H1 (cell line): ENCODE measurements around the gene GTPBP10. TPM values are rescaled to one million over a fixed set of nuclear protein-coding genes. Genes with fewer than 3 reads are reported as not detected.

Experiments
- CTCF ChIA-PET: fragments of 300-600 bp; sonication (Branson Sonifier 250); formaldehyde crosslinking; loops from one replicate; lab custom pipeline; 2021; ENCODE audit not compliant: partially characterized antibody; lab: Charles Lee
- POLR2A ChIA-PET: fragments of 300-600 bp; sonication (Branson Sonifier 250); formaldehyde crosslinking; loops from one replicate; lab custom pipeline; 2021; ENCODE audit warnings: inconsistent platforms; ENCODE audit not compliant: partially characterized antibody; lab: Charles Lee
- DNase-seq, 2 experiments: peaks; one replicate each; pipeline versions ENCODE4 v3.0.0 to v3.0.0-alpha.2; 2010 to 2022; ENCODE audit warnings: low spot score in 2 of 2, low read depth in 1 of 2, mixed read lengths in 1 of 2
- FAIRE-seq: peaks from 2 replicates; lab custom pipeline; 2011; peaks lifted over from hg19 to GRCh38; lab: Jason Lieb, UNC
- H2AFZ ChIP-seq: 2 replicates; pipeline ENCODE4 v1.8.1; 2012; ENCODE audit warnings: low read length, inconsistent platforms
- H2AK5ac ChIP-seq: 2 replicates; pipeline ENCODE4 v1.6.1; 2013; ENCODE audit warnings: low read depth, low read length
- H2BK120ac ChIP-seq: replicated peaks from 2 replicates; pipeline ENCODE3; 2013; ENCODE audit warnings: low read depth, low read length, inconsistent platforms
- H2BK12ac ChIP-seq: 2 replicates; pipeline ENCODE4 v1.6.1; 2013; ENCODE audit warnings: low read depth, low read length
- H2BK15ac ChIP-seq: 2 replicates; pipeline ENCODE4 v1.6.1; 2013; ENCODE audit warnings: low read length
- H2BK20ac ChIP-seq: 2 replicates; pipeline ENCODE4 v1.6.1; 2013; ENCODE audit warnings: low read length
- H2BK5ac ChIP-seq: 2 replicates; pipeline ENCODE4 v1.6.1; 2013; ENCODE audit warnings: low read depth, low read length
- H3K14ac ChIP-seq: 2 replicates; pipeline ENCODE4 v1.6.1; 2013; ENCODE audit warnings: inconsistent platforms; ENCODE audit not compliant: insufficient read length
- H3K18ac ChIP-seq: 2 replicates; pipeline ENCODE4 v1.6.1; 2013; ENCODE audit warnings: low read length; ENCODE audit errors: extremely low read depth
- H3K23ac ChIP-seq: 2 replicates; pipeline ENCODE4 v1.6.1; 2013; ENCODE audit warnings: inconsistent platforms; ENCODE audit not compliant: insufficient read length
- H3K23me2 ChIP-seq: 2 replicates; pipeline ENCODE4 v1.6.1; 2013; ENCODE audit warnings: low read depth, low read length
- H3K27ac ChIP-seq: 2 replicates; pipeline ENCODE4 v1.6.1; 2011; ENCODE audit warnings: low read depth, low read length, inconsistent platforms
- H3K27me3 ChIP-seq, 4 experiments: replicated peaks in 1 of 4; 1 replicate in 1 of 4; 2 replicates in 3 of 4; pipeline versions ENCODE4 v1.6.1 to v1.8.1; 2011 to 2013; ENCODE audit warnings: low read length in 3 of 4, mild to moderate bottlenecking in 3 of 4, inconsistent platforms in 2 of 4, mixed read lengths in 2 of 4, moderate library complexity in 1 of 4; ENCODE audit not compliant: control insufficient read depth in 3 of 4, insufficient read depth in 3 of 4; ENCODE audit errors: extremely low read depth in 1 of 4
- H3K36me3 ChIP-seq, 4 experiments: 2 replicates each; pipeline versions ENCODE4 v1.6.1 to v1.8.1; 2011 to 2013; ENCODE audit warnings: mild to moderate bottlenecking in 4 of 4, low read length in 3 of 4, moderate library complexity in 2 of 4, control low read depth in 1 of 4, inconsistent platforms in 1 of 4; ENCODE audit not compliant: insufficient read depth in 4 of 4, control insufficient read depth in 2 of 4
- H3K4ac ChIP-seq: replicated peaks from 2 replicates; pipeline ENCODE3; 2013; ENCODE audit warnings: low read length, low read depth, mixed read lengths, inconsistent platforms; ENCODE audit not compliant: insufficient read length
- H3K4me1 ChIP-seq, 4 experiments: replicated peaks in 1 of 4; 1 replicate in 1 of 4; 2 replicates in 3 of 4; pipeline versions ENCODE4 v1.6.1 to v1.8.1; 2011 to 2013; ENCODE audit warnings: low read length in 3 of 4, inconsistent platforms in 2 of 4, mixed read lengths in 1 of 4; ENCODE audit not compliant: insufficient read depth in 4 of 4, control insufficient read depth in 3 of 4
- H3K4me2 ChIP-seq, 2 experiments: 2 replicates each; pipeline versions ENCODE4 v1.6.1 to v1.8.1; 2011 to 2013; ENCODE audit warnings: low read depth in 2 of 2, low read length in 2 of 2, control low read depth in 1 of 2, inconsistent platforms in 1 of 2, mild to moderate bottlenecking in 1 of 2; ENCODE audit not compliant: insufficient read depth in 1 of 2
- H3K4me3 ChIP-seq, 4 experiments: fragments of 200-600, 300-600 bp in 1 of 4; sonication (generic), shearing (Covaris generic), sonication (Bioruptor Twin) in 1 of 4; 2 replicates each; pipeline versions ENCODE4 v1.5.1 to v1.8.1; 2011 to 2016; ENCODE audit warnings: low read length in 4 of 4, low read depth in 3 of 4, control low read depth in 2 of 4, inconsistent platforms in 2 of 4, mild to moderate bottlenecking in 2 of 4, mixed read lengths in 1 of 4, moderate library complexity in 1 of 4; ENCODE audit not compliant: insufficient read depth in 2 of 4; ENCODE audit errors: extremely low read depth in 1 of 4
- H3K56ac ChIP-seq: replicated peaks from 2 replicates; pipeline ENCODE3; 2013; ENCODE audit warnings: low read depth, mild to moderate bottlenecking, mixed read lengths, low read length, inconsistent platforms; ENCODE audit not compliant: insufficient read length
- H3K79me1 ChIP-seq: 2 replicates; pipeline ENCODE4 v1.6.1; 2013; ENCODE audit warnings: low read depth, low read length, control low read depth
- H3K79me2 ChIP-seq, 2 experiments: 2 replicates each; pipeline versions ENCODE4 v1.6.1 to v1.8.1; 2012 to 2013; ENCODE audit warnings: low read length in 2 of 2, mild to moderate bottlenecking in 2 of 2, inconsistent platforms in 1 of 2; ENCODE audit not compliant: insufficient read depth in 2 of 2, control insufficient read depth in 1 of 2
- H3K9ac ChIP-seq, 4 experiments: replicated peaks in 1 of 4; 1 replicate in 1 of 4; 2 replicates in 3 of 4; pipeline versions ENCODE4 v1.6.1 to v1.8.1; 2011 to 2013; ENCODE audit warnings: low read depth in 3 of 4, low read length in 3 of 4, control low read depth in 2 of 4, mild to moderate bottlenecking in 2 of 4, moderate library complexity in 2 of 4, inconsistent platforms in 1 of 4; ENCODE audit errors: extremely low read depth in 1 of 4
- H3K9me3 ChIP-seq, 2 experiments: 2 replicates each; pipeline versions ENCODE4 v1.6.1 to v1.8.1; 2012 to 2013; ENCODE audit warnings: mild to moderate bottlenecking in 2 of 2, moderate library complexity in 2 of 2, control low read depth in 1 of 2, inconsistent platforms in 1 of 2, low read depth in 1 of 2, low read length in 1 of 2, mixed read lengths in 1 of 2; ENCODE audit not compliant: insufficient read depth in 2 of 2
- H4K20me1 ChIP-seq, 2 experiments: replicated peaks in 1 of 2; 2 replicates each; pipeline versions ENCODE3 to v1.8.1; 2011 to 2013; ENCODE audit warnings: inconsistent platforms in 2 of 2, low read length in 2 of 2, mild to moderate bottlenecking in 1 of 2; ENCODE audit not compliant: insufficient read depth in 2 of 2, control insufficient read depth in 1 of 2
- H4K5ac ChIP-seq: 2 replicates; pipeline ENCODE4 v1.6.1; 2013; ENCODE audit warnings: low read length, low read depth, mixed read lengths, inconsistent platforms; ENCODE audit not compliant: insufficient read length
- H4K8ac ChIP-seq: 2 replicates; pipeline ENCODE4 v1.8.0; 2013; ENCODE audit warnings: mild to moderate bottlenecking, moderate library complexity, low read length, inconsistent platforms; ENCODE audit not compliant: insufficient read depth; ENCODE audit errors: extremely low read depth
- H4K91ac ChIP-seq: replicated peaks from 2 replicates; pipeline ENCODE3; 2013; ENCODE audit warnings: low read length, mixed read lengths, inconsistent platforms; ENCODE audit not compliant: insufficient read length
- ATF2 ChIP-seq: IDR thresholded peaks from 2 replicates; pipeline ENCODE4 v1.6.1; 2012; ENCODE audit warnings: low read length, inconsistent platforms
- EGR1 ChIP-seq: IDR thresholded peaks from 2 replicates; pipeline ENCODE4 v1.6.1; 2011; ENCODE audit warnings: low read depth, low read length, borderline replicate concordance
- GABPA ChIP-seq: IDR thresholded peaks from 2 replicates; pipeline ENCODE4 v1.6.1; 2011; ENCODE audit warnings: mild to moderate bottlenecking, low read length, moderate library complexity, borderline replicate concordance; ENCODE audit not compliant: insufficient read depth
- GTF2F1 ChIP-seq: IDR thresholded peaks from 2 replicates; pipeline ENCODE4 v1.6.1; 2012; ENCODE audit warnings: low read depth, low read length, improper control_type of control experiment, borderline replicate concordance
- RNF2 ChIP-seq: fragments of 200-900, 300-1000 bp; sonication (generic); IDR thresholded peaks from 2 replicates; pipeline ENCODE4 v1.7.1; 2016; ENCODE audit warnings: borderline replicate concordance, low read depth, mild to moderate bottlenecking, antibody characterized with exemption, low read length; ENCODE audit not compliant: poor library complexity, severe bottlenecking; ENCODE audit errors: missing control alignments
- RXRA ChIP-seq: IDR thresholded peaks from 2 replicates; pipeline ENCODE4 v1.6.1; 2011; ENCODE audit warnings: low read depth, mild to moderate bottlenecking, low read length, moderate library complexity; ENCODE audit not compliant: insufficient read depth
- SAP30 ChIP-seq: fragments of 300-600 bp; sonication (generic); IDR thresholded peaks from 2 replicates; pipeline ENCODE4 v1.7.1; 2012; ENCODE audit warnings: low read length, moderate library complexity, mild to moderate bottlenecking, inconsistent platforms; ENCODE audit not compliant: insufficient read depth, insufficient replicate concordance
- SP2 ChIP-seq: IDR thresholded peaks from 2 replicates; pipeline ENCODE4 v1.6.1; 2012; ENCODE audit warnings: mild to moderate bottlenecking, low read length, inconsistent platforms
- SUZ12 ChIP-seq: fragments of 200-600 bp; sonication (generic); IDR thresholded peaks from 2 replicates; pipeline ENCODE4 v1.6.1; 2012; ENCODE audit warnings: mild to moderate bottlenecking, inconsistent platforms, low read length, moderate library complexity, mixed read lengths
- WGBS, 2 experiments: shearing (Covaris generic) in 1 of 2; methylation state at CpG; one replicate each; pipeline versions ENCODE4 v1.1.6 to v1.1.7; 2013 to 2015; ENCODE audit warnings: low lambda C conversion rate in 2 of 2, mixed read lengths in 2 of 2, inconsistent platforms in 1 of 2, low coverage in 1 of 2, missing lambda C conversion rate in 1 of 2; ENCODE audit not compliant: insufficient replicate concordance in 2 of 2, insufficient coverage in 1 of 2, insufficient read length in 1 of 2; ENCODE audit errors: extremely low coverage in 1 of 2, missing lambda C conversion rate in 1 of 2; 5-methylcytosine and 5-hydroxymethylcytosine counted together
- polyA plus RNA-seq, 7 experiments: library from polyadenylated mRNA; depleted of rRNA in 3 of 7; stranded (reverse) in 5 of 7; unstranded in 2 of 7; fragments of >200 nt in 5 of 7; fragments of 200-250 nt in 2 of 7; gene quantifications; 1 replicate in 5 of 7; 2 replicates in 1 of 7; 4 replicates in 1 of 7; pipeline versions ENCODE4 v1.2.1 to v1.2.3, GENCODE V29; 2011 to 2013; ENCODE audit warnings: missing spikeins in 2 of 7, mixed read lengths in 2 of 7
- total RNA-seq: library from RNA; stranded (reverse); fragmentation: NEBNext Ultra II Directional; extraction: Animal tissue kit (Norgen Biotek cat#: 25700); gene quantifications from 2 replicates; pipeline ENCODE4 v1.2.1, GENCODE V29; 2021
- TF ChIP-seq, protein P1 (sequence below): IDR thresholded peaks from 2 replicates; pipeline ENCODE4 v1.6.1; 2011; ENCODE audit warnings: low read length, improper control_type of control experiment

Gene GTPBP10
- total and polyA plus RNA-seq, 2 of the 8 experiments (the other 6 are each of a cell fraction or from before 2014, with no cell fraction given) = 4.4 to 21.2 TPM

- Histone ChIP-seq H3K23me2 (peaks cover 4% of the 10 kb centered on the region; the same call in 1 of the 2 replicates), H4K8ac (no peak overlapping the region), H3K18ac (no peak overlapping the region), H2BK5ac (no peak overlapping the region), H2BK12ac (no peak overlapping the region), H3K27me3 (no peaks in the 10 kb centered on the region; a peak in 1 of 7 replicates), H4K20me1 (no peaks in the 10 kb centered on the region), H3K4ac (no peak overlapping the region), H3K36me3 (peaks cover 0 to 20% (median 9%) of the 10 kb centered on the region in 4 experiments; a peak in 6 of 8 replicates), H3K9ac (no peak overlapping the region), H2BK120ac (no peak overlapping the region), H3K4me3 (peak overlapping the region; percentile 76 to 84 (median 80); a peak in 7 of 8 replicates), H3K56ac (no peak overlapping the region), H3K79me1 (no peaks in the 10 kb centered on the region), H3K4me2 (peak overlapping the region; percentile 66 to 72), H2BK15ac (no peak overlapping the region), H3K27ac (no peak overlapping the region), H3K14ac (no peak overlapping the region), H3K79me2 (peaks cover 0 to 17% of the 10 kb centered on the region in 2 experiments; a peak in 2 of 4 replicates), H4K5ac (no peak overlapping the region), H2AFZ (peak overlapping the region; percentile 84), H3K9me3 (no peaks in the 10 kb centered on the region), H2AK5ac (no peak overlapping the region), H2BK20ac (no peak overlapping the region), H4K91ac (no peak overlapping the region), H3K4me1 (no peaks in the 10 kb centered on the region), H3K23ac (no peak overlapping the region)
- POLR2A ChIA-PET = interaction anchor here (0.7 to 1.7 kb wide), 4 partner anchors 9 to 191 kb away, joined by 3 to 6 read pairs (median 4); partner anchors contain the start of gene STEAP2
- CTCF ChIA-PET = interaction anchor here (0.7 to 1.7 kb wide), 5 partner anchors 9 to 81 kb away, joined by 3 to 5 read pairs (median 3); no protein-coding TSS in a partner anchor
- DNase-seq (no peak), FAIRE-seq (no peak)
- 58% methylated on average over 1 of the region's 1 CpG; no CpG with 5 or more reads in 1 of the 2 experiments for WGBS, 2 experiments
- TF ChIP-seq RNF2 = no peak
- no peak for TF ChIP-seq SAP30
- no peak for TF ChIP-seq EGR1
- no peak for TF ChIP-seq ATF2
- no peak for TF ChIP-seq GTF2F1
- no peak for TF ChIP-seq SUZ12
- TF ChIP-seq GABPA = no peak
- no peak for TF ChIP-seq RXRA
- no peak for TF ChIP-seq SP2
- TF ChIP-seq, protein P1, sequence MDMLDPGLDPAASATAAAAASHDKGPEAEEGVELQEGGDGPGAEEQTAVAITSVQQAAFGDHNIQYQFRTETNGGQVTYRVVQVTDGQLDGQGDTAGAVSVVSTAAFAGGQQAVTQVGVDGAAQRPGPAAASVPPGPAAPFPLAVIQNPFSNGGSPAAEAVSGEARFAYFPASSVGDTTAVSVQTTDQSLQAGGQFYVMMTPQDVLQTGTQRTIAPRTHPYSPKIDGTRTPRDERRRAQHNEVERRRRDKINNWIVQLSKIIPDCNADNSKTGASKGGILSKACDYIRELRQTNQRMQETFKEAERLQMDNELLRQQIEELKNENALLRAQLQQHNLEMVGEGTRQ = no peak
These were observed 56.3 kb downstream of the GTPBP10 start for GRCh38 chr7:90402785-90403173.
